D341Med (cell line): ENCODE measurements around the gene OR10A5.
"Not testable (repeated sequence)": the region's sequence is repeated elsewhere in the genome, so short reads cannot be mapped to it uniquely, and the experiment has no call there.

Source experiments
- DNase-seq: peaks from one replicate; pipeline ENCODE4 v3.0.0; 2012; ENCODE audit warnings: low spot score

The OR10A5 gene

GRCh38 chr11:6876325-6876724 is 30.8 kb downstream of the OR10A5 start, which contains the start of gene OR10A4:
OR10A4 (plus strand) TSS chr11:6876625; CDS start chr11:6876648, 23 bp downstream.
- no peak for DNase-seq

GRCh38 chr11:6876914-6877313 is 31.4 kb downstream of the OR10A5 start:
- DNase-seq = no peak

DNA sequence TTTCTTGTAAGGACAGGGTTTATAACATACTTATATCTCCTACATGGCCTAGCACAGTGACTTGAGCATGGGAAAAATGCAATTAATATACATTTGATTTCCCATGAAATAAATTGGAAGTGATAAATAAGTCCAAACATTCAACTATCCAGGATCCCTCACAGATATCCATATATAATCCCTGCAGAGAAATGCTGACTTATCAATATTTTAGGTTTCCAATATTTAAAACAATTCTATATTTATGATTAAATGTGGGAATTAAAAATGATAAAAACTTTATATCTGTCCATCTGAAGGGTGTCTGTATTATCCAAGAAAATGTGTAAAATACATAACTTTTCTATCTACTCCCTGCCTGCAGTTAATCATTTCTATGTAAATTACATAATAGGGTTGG is 37.3 kb downstream of the OR10A5 start:
- no peak for DNase-seq

DNA sequence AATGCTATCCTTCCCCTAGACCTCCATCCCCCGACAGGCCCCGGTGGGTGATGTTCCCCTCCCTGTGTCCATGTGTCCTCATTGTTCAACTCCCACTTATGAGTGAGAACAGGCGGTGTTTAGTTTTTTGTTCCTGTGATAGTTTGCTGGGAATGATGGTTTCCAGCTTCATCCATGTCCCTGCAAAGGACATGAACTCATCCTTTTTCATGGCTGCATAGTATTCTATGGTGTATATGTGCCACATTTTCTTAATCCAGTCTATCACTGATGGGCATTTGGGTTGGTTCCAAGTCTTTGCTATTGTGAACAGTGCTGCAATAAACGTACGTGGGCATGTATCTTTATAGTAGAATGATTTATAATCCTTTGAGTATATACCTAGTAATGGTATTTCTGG is 42.2 kb downstream of the OR10A5 start:
- DNase-seq = not testable (repeated sequence)

GRCh38 chr11:6888830-6889229 is 43.3 kb downstream of the OR10A5 start:
- DNase-seq = no peak

DNA sequence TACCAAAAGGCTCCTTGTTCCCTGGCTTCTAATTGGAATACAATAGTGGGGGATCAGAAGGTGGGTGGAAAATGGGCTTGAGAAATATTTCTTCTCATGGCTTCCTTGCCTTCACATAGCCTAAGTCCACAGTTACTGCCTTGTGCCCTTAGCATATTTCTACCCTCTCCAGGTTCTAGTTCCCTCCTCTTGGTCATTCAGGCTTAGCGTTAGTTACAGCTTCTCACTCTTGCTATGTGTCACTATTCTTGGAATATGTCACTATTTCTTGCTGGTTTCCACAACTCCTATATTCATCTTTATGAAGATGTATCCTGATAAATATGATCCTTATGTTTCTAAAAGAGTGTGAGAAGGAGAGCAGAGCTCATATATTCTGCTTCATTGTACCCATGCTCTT is 44.4 kb downstream of the OR10A5 start:
- no peak for DNase-seq

- no peak for DNase-seq
Measured at GRCh38 chr11:6892400-6892799, 46.9 kb downstream of the OR10A5 start, which contains the start of gene OR2D2. OR2D2 (minus strand) TSS chr11:6892500; CDS start chr11:6892500, 0 bp downstream.

- DNase-seq = no peak
Measured at GRCh38 chr11:6894097-6894496, 48.6 kb downstream of the OR10A5 start.

GRCh38 chr11:6895010-6895409 is 49.5 kb downstream of the OR10A5 start:
- DNase-seq = no peak
